ENCODE data around the gene ADAMTS3.

- TF ChIP-seq POLR2A (IDR thresholded peaks at IDR 0.05), result no peak
- no peak for TF ChIP-seq CTCF (IDR thresholded peaks at IDR 0.05)
Measured at GRCh38 chr4:72486991-72487390, 82.0 kb downstream of the ADAMTS3 start.
